Left forelimb (tissue), 1 donor: ENCODE measurements around the gene KLHL26.

ENCODE experiments used
- DNase-seq: peaks from one replicate; pipeline ENCODE4 v3.0.0-alpha.2; 2018; ENCODE audit warnings: low spot score

KLHL26 gene

DNA sequence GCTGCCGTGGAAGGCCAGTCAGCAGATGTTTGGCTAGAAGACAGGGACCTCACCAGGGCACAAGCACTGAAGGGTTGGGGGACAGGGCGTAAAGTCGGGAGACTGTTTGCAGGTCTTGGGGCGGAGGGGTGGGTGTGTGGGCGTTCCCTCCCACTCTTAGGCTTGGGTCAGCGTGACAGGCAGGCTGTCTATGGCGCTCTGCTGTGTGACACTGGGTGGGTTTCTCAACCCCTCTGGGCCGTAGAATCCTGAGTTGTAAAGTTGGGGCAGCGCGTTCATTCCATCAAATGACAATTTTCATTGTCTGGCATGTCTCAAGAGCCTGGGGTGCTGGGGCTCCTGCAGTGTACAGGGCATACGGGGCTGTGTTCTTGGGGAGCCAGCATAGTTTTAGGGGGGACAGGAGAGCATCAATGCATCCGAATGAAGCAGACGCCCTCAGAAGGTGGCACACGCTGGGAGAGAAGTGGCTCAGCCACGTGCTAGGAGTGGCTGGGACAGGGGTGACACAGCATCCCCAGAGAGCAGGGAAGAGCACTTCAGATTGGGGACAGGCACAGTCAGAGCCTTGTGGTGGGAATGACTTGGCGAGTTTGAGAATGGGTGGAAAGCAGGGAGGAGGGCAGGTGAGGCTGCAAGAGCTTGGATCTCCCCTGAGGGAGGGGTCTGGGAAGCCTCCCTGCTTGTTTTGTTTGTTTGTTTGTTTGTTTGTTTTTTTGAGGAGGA is 51.1 kb downstream of the KLHL26 start:
- no peak for DNase-seq

DNA sequence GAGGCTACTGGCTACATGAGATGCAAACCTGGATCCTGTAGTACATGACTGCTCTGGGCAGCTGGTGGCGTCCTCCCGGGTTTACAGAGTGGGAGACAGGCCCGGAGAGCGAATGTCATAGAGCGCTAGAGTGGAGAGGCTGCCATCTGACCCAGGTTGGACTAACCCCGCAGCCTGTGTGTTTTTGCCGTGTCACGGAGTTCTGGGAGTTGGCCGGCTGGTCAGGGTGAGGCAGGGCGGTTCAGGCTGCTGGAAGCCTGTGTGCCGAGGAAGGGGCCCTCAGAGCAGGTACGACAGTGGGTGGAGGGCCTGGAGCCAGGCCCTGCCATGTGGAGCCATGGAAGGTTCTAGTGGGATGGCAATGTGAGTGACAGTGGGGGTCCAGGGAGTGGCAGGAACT is 59.2 kb downstream of the KLHL26 start:
- DNase-seq: no peak

DNA sequence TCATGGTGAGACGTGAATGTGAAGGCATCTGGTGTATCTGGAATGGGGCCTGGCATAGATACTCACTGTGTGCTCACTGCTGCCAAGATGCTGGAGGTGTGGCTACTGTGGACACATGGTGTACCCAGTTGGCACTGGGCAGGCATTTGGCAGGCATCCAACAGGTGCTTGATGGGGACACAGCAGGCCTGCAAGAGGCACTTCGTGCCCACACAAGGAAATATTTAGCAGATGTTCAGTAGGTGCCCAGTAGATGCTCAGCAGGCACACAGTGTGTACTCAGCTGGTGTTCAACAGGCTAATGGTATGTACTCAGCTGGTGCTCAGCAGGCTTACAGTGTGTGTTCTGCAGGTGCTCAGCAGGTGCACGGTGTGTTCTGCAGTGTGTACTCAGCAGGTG is 60.9 kb downstream of the KLHL26 start:
- DNase-seq: no peak

DNA sequence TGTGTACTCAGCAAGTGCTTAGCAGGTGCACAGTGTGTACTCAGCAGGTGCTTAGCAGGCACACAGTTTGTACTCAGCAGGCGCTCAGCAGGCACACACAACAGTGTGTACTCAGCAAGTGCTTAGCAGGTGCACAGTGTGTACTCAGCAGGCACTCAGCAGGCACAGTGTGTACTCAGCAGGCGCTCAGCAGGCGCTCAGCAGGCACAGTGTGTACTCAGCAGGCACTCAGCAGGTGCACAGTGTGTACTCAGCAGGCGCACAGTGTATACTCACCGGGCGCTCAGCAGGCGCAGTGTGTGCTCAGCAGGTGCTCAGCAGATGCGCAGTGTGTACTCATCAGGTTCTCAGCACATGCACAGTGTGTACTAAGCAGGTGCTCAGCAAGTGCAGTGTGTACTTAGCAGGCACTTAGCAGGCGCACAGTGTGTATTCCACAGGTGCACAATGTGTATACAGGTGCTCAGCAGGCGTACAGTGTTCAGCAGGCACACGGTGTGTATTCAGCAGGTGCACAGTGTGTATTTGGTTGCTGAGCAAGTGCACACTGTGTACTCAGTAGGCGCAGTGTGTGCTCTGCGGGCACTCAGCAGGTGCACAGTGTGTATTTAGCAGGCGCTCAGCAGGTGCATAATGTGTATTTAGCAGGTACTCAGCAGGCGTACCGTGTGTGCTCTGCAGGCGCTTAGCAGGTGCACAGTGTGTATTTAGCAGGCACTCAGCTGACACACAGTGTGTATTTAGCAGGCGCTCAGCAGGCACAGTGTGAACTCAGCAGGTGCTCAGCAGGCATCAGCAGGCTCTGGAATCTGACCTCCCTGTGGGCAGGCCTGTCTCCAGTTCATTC is 61.7 kb downstream of the KLHL26 start:
- no peak for DNase-seq

DNA sequence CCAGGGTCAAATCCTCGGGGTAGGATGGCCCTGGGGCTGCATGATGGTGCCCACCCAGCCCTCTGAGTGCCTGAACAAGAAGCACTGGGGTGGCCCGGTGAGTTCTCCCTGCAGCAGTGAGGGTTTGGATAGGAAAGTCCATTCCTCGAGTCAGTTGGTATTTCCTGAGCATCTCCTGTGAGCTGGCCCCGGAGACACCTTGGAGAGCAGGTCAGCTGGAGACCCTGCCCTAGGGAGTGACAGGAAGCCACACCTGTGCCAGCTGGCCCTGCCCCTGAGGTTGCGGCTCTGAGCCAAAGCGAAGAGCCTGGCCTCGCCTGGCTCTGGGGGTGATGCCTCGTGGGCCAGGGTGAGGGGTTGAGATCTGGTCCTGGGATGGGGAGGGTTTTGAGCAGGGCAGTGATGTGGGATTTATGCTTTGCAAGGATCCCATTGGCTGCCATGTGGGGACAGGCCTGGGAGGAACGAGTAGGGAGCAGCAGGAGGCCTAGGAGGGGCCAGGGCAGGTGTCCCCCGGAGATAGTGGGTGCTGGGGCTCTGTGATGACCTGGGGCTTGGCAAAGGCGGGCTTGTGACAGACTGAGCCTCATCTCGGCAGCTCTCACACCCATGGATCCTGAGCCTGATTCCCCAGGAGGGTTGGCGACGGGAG is 62.7 kb downstream of the KLHL26 start:
- DNase-seq: no peak

DNA sequence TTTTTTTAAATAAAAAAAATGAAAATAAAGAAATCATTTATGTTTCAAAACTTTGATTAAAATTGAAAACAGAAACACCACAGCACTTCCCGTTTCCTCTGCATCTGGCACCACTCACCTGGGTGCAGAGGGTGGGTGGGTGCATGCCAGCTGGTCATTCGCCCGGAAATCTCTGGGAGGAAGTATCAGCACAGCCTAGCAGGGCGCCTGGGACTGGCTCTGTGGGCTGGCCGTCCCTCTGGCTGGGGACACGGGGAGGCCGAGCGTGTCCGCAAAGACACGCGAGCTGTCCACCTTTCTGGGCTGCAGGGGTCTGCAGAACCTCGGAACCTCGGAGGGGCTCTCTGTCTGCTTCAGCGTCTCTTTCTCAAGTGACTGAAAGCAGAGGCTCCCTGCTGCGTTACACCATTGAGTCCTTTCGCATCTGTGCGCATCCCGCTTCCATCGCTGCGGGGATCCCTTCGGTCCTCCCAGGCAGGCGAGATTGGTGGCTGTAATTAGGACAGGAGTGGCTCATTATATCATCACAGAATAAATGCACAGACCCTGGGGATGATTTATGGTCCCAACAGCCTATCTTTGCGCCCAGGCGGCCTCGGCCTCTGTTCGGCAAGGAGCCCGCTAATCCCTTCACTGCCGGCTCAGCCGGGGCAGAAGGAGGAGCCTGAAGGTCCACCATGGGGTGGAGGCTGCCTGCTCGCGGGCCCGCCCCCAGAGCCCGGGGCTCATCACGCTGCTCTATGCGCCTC is 63.8 kb downstream of the KLHL26 start:
- DNase-seq: no peak

DNA sequence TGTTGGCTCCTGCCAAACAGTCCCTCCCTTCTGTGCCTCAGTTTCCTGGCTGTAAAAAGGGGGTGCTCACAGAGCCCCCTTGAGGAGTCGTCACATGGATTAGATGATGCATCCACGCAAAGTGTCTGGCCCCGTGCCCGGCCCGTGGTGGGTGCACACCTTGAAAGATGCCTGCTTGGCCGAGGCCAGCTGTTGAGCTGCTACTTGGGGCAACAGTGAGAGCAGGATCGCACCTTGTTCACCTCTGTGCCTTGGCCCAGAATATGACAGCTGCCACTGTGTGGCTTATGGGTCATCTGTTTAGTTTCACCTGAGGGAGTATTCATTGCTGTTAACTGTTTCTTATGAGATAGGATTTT is 64.4 kb downstream of the KLHL26 start:
- DNase-seq: no peak

DNA sequence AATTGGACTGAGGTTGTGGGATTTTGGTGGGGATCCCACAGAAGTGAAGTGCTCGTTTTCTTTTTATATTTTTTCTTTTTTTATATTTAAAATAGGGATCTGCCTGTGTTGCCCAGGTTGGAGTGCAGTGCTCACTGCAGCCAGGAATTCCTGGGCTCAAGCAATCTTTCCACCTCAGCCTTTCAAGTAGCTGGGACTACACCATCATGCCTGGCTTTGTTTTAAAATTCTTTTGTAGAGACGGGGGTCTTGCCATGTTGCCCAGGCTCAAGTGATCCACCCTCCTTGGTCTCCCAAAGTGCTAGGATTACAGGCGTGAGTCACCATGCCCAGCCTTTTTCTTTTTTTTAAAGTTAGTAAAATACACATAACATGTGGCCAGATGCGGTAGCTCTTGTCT is 67.2 kb downstream of the KLHL26 start:
- DNase-seq: no peak

DNA sequence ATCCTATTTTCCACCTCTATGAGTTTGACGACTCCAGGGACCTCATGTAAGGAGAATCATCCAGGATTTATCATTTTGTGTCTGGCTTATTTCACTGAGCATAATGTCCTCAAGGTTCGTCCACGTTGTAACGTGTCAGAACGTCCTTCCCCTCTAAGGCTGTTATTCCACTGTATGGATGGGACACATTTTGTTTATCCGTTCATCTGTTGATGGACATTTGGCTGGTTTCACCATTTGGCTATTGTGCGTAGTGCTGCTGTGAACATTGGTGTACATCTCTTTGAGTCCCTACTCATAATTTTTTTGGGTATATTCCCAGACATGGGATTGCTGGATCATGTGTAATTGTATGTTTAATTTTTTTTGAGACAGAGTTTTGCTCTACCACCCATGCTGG is 68.1 kb downstream of the KLHL26 start:
- no peak for DNase-seq

DNA sequence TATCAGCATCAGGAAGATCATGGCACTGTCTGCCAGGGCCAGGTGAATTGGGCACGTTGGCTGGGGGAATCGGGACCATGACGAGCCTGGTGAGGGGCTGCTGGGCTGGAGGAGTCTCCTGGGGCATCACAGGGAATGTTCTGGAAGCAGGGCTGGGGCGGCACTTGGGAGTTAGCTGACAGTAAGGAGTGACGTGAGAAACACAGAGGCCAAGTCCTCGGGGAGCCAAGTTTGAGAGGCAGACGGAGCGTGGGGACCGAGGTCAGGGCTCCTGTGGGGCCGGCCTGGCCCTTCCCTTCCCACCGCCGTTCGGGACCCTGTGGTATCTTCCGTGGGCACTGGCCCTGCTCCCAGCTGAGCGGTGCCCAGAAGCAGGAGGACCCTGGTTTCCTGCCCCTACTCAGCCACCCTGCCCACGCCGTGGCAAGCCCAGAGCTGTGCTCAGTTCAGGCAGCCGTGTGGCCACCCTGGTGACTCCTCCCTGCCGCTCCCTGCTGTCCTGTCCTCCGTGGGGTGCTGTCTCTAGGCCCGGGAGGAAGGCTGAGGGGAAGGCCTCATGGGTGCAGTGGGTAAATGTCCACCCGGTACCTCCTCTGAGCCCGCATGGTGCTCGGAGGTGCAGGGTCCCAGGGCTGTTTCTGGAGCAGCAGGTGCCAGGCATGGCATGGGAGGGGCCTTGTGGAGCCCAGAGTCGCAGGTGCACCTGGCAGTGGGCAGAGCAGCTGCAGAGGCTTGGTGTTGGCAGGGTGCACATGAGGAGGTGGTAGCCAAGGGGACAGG is 71.8 kb downstream of the KLHL26 start:
- DNase-seq: no peak

DNA sequence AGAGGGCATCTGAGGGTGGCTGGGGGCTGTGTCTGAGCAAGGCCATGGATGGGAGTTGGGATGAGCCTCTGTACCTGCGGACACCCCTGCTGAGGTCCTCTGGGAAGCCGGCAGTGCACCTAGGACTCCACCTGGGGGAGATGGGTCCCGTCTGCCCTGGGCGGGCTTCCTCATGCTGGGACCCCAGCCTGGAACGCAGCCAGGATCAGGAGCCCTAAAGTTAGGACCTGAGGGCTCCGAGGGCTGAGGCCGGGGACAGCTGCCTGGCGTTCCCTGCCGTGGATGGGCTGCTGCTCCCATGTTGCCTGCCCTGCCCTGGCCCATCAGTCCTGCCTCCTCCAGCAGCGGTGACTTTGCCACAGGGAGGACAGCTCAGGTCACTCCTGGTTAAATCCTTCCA is 72.7 kb downstream of the KLHL26 start:
- no peak for DNase-seq

DNA sequence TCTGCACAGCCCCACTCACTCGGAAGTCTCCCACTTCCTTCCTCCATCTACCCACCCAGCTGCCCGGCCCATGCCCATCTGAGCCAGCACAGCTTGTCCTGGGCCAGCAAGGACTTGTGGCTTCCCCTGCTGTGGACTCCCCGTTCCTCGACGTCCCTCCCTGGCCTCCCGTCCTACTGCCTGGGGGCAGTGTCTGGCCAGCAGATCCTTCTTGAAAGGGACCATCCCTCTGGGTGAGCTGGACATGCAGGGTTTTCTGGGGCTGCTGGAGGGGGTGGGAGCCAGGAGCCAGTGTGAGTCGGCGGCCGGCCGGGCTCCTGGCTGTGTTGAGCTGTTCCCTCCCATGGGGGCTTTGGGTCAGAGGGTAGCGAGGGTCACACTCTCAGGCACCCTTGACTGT is 73.4 kb downstream of the KLHL26 start:
- no peak for DNase-seq

DNA sequence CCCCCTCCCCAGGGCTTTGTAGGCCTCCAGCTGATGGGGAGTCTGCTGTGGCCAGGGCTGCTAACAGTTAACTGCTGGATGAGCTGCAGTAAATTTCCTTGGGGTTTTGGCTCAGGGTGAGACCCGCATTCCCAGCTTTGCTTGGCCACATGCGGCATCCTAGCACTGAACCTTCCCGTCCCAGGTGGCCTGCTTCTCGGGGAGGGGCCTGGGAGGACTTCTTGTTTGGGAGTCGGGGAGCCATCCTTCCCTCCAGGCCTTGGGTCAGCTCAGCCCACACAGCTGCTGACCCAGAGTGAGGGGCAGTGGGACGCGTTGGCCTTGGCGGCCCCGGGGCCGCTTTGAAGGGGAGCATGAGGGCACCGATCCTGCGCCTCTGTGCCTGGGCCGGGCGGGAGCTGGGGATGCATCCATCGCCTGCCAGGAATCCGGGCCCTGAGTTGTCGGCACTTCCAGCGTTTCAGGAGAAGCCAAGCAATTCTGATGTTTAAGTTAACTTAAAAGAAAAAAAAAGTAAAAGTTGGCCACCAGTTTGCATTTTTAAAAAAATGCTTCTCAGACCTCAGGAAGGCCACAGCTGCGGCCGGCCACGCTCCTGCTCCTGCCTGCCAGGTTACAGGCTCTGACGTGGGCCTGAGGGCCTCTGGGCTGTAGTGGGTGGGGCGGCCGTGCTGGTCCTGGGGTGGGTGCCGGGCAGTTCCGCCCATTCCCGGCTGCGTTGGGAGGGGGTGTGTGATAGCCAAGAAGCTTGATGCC is 74.3 kb downstream of the KLHL26 start:
- peak; percentile 90 for DNase-seq

DNA sequence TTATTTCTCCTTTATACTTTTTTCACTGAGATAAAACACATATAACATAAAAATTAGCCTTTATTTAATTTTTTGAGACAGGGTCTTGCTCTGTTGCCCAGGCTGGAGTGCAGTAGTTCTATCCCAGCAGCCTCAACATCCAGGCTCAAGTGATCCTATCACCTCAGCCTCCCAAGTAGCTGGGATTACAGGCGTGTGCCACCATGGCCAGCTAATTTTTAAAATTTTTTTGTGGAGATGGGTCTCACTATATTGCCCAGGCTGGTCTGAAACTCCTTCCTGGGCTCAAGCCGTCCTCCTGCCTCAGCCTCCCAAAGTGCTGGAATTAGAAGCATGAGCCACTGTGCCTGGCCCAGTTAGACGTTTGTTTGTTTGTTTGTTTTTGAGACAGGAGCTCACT is 75.1 kb downstream of the KLHL26 start:
- DNase-seq: no peak

DNA sequence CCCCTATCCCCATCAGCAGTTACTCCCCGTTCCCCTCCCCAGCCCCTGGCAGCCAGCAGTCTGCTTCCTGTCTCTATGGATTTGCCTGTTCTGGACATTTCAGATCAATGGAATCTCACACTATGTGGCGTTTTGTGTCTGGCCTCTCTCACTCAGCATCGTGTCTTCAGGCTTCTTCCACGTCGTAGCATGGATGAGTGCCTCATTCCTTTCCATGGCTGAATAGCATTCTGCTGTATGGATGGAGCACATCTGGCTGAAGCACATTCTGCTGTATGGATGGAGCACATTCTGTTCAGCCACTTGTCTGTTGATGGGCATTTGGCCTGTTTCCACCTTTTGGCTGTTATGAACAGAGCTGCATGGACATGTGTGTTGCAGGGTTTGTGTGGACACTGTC is 76.2 kb downstream of the KLHL26 start:
- DNase-seq: no peak

DNA sequence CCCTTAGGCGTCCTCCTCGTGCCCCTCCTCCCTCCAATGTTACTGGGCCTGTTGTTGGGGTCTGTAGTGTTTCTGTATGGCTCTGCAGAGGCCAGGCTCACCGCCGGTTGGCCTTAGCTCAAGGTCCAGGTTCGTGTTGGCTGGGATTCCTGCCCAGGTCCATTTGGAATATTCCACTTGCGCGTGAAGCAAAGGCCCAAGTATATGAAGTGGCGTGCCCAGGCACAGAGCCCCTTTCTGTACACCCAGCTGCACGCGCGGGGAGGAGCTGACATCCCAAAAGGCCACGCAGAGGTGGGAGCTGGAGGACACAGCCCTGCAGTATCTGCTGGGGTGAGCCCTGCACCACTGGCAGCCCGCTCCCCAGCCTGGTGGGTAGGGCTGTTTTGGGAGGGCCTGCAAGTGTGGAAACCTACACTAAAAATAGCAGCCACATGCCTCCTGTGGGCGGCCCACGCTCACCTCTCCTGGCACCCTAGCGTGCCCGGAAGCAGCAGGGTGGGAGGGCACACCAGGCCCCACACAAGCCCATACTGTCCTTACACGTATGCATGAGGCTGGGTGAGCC is 76.8 kb downstream of the KLHL26 start:
- DNase-seq: no peak

DNA sequence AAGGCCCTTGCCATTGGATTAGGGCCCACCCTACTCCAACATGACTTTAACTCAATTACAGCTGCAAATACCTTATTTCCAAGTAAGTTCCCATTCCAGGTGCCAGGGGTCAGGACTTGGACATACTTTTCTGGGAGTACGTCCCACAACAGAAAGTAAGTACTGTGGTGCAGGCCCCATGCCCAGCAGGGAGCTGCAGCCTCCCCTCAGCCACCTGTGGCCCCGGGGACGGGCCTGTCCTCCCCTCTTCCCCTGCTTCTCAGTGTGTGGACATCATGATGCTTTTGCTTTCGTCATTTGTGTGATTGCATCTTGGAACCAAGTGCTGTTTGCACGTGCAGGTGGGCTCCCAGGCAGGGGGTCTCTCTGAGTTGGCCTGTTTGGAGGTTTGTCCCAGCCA is 78.6 kb downstream of the KLHL26 start:
- DNase-seq: no peak

DNA sequence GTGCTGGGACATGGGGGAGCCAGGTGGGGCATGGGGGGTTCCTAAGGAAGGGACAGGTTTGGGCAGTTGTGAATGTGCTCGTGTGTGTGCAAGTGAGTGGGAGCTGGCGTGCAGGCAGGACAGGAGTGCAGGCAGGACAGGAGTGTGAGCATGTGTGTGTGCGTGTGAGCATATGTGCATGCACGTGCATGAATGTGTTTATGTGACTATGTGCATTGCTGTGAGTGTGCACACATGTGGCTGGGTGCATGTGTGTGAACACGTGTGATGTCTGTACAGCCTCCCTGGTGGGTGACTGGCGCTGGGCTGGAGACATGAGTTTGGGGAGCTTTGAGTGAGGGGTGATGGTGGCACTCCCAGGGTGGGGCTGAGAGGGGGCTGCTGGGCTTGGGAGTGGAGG is 80.0 kb downstream of the KLHL26 start:
- DNase-seq: no peak

DNA sequence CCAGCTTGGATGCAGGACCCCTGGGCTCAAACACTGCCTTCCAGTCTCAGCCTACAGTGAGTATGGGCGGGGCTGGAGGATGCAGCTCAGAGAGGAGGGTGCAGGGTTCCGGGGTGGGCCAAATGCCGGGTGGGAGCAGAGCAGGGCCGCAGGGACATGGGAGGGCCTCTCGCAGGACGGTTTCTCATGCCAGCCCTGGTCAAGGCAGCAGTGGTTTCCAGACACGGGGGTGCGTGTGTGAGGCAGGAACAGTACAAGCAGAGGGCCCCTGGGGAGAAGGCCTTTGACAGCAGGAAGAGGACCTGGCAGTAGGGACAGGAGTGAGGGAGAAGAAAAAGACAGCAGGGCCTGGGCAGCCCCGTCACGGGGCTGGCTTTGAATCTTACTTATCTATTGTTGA is 80.8 kb downstream of the KLHL26 start:
- DNase-seq: no peak

DNA sequence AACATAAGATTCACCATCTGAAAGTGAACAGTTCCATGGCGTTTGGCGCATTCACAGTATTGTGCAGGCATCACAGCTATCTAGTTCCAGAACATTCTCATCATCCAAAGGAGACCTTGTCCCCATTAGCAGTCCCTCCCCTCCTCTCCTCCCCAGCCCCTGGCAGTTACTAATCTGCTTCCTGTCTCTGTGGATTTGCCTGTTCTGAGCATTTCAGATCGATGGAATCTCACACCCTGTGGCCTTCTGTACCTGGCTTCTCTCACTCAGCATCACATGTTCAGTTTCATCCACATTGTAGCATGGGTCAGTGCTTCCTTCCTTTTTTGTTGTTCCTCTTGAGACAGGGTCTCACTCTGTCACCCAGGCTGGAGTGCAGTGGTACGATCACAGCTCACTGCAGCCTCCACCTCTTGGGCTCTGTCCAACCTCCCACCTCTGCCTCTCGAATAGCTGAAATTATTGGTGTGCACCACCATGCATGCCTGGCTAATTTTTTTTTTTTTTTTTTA is 81.2 kb downstream of the KLHL26 start:
- DNase-seq: no peak
